ENCODE data around the gene ZNF594.

ZNF594 gene

DNA sequence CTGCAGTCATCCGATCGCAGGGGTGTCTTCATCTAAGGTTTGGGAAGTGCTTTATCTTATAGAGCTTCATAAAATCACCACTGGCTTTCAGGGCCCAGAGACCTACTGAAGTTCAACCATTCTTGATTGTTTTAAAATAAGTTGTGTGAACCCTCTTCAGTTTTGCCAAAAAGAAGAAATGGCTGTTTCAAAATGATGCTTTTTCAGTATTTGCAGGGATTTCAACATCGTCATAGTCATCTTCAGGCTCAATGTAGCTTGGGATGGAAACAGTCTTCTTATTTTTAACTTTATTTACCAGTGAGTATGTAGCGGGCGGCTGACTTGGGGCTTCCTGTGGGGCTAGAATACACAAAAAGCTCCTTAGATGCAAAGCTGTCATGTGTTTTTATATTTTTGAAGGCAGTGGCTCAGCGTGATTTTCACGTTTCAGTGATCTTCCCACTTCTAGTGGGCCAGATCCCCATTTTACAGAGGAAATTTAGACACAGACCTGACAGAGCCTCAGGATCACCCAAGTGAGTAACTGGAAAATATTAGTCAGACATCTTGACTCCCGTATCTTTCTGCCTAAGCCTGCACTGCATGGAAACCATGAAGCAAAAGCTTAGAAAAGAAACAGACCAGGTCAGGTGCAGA lies 19.1 kb upstream of the ZNF594 start:
- DNase-seq (ENCODE audit: low read depth): peak; percentile 59
- H3K4me3 ChIP-seq (ENCODE audit: low read depth, low read length): no peak overlapping the region
- TF ChIP-seq, protein P1, sequence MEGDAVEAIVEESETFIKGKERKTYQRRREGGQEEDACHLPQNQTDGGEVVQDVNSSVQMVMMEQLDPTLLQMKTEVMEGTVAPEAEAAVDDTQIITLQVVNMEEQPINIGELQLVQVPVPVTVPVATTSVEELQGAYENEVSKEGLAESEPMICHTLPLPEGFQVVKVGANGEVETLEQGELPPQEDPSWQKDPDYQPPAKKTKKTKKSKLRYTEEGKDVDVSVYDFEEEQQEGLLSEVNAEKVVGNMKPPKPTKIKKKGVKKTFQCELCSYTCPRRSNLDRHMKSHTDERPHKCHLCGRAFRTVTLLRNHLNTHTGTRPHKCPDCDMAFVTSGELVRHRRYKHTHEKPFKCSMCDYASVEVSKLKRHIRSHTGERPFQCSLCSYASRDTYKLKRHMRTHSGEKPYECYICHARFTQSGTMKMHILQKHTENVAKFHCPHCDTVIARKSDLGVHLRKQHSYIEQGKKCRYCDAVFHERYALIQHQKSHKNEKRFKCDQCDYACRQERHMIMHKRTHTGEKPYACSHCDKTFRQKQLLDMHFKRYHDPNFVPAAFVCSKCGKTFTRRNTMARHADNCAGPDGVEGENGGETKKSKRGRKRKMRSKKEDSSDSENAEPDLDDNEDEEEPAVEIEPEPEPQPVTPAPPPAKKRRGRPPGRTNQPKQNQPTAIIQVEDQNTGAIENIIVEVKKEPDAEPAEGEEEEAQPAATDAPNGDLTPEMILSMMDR (IDR thresholded peaks at IDR 0.05; ENCODE audit: insufficient read depth, low read depth, low read length, missing control alignments): no peak

DNA sequence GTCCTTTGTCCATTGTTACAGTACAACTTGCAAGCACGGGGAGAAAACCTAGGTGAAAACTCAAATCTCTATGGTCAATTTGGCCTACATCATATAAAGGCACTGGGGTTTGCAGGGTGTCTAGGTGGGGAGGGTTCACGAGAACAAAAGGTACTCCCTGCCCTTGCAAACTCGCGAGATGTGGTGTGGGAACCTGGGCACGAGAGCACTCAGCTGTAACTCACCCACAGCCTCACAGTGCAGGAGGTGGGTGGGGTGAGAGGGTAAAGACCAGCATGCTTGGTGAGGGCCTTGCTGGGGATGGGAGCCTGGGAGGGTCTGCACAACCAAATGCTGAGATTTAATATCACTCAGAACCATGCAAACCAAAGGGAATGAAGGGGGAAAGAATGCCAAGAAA lies 18.4 kb upstream of the ZNF594 start:
- H3K4me3 ChIP-seq (ENCODE audit: low read depth, low read length): no peak overlapping the region
- peak; percentile 48 for DNase-seq (ENCODE audit: low read depth)
- TF ChIP-seq, protein P1 (IDR thresholded peaks at IDR 0.05; ENCODE audit: insufficient read depth, low read depth, low read length, missing control alignments): no peak

DNA sequence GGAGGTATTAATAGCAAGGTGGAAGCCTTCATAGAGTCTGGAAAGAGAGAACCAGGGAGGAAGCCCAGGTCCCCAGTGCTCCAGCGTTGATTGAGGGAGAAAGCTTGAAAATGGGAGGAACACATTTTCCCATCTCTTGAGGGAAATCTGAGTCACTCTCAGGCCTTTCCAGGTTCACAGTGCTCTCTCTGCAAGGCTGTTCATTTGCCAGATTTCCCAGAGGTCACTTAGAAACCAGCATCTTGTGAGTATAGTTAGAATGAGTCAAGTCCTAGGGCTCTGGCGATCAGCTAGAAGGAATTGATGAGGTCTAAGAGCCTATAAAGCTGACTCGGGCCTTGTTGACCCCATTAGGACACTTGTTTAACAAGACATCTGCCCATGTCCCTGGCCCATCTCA lies 17.7 kb upstream of the ZNF594 start:
- H3K4me3 ChIP-seq (ENCODE audit: low read depth, low read length): no peak overlapping the region
- DNase-seq (ENCODE audit: low read depth): no peak

DNA sequence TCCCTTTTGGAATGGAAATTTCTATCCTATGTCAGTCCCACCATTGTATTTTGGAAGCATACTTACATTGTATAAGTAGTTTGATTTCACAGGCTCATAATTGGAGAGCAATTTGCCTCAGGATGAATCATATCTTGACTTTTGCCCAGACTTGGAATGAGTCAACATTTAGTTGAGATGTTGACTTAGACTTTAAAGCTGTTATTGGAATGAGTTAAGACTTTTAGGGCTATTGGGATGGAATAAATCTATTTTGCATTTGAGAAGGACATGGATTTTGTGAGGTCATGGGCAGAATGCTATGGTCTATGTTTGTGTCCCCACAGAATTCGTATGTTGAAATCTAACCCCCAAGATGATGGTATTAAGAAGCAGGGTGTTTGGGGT lies 12.2 kb upstream of the ZNF594 start:
- TF ChIP-seq, protein P1 (IDR thresholded peaks at IDR 0.05; ENCODE audit: insufficient read depth, low read depth, low read length, missing control alignments): no peak
- DNase-seq (ENCODE audit: low read depth): no peak

More for the DNA sequence above, 17.7 kb upstream of the ZNF594 start:
- TF ChIP-seq, protein P1 (IDR thresholded peaks at IDR 0.05; ENCODE audit: insufficient read depth, low read depth, low read length, missing control alignments): no peak

DNA sequence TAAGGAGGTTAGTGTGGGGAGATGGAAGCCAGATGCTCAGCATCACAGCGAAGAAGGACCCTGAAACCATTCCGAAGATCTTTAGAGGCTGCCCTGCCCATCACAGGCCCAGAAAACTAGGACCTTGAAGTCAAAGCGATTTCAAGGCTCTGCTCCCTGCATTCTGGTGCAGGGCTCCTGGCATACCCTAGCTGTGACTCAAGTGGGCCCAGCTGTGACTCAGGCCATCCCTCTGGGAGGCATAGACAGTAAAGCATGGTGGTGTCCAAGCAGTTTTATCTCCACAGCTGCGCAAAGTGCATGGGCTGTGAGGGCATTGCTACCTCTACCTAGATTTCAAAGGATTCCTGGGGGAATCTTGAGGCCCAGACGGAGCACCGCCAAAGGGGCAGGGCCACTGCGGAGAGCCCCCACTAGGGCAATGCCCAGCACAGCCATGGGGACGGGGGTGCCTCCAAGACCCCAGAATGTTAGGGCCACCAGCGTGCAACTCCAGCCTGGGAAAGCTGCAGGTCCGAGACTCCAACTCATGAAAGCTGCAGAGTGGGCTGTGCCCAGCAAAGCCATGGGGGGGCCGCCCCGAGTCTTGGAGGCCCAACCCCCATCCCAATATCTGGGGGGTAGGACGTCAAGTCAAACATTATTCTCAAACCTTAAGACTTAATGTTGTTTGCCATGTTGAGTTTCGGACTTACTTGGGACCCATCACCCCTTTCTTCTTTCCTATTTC lies 11.7 kb upstream of the ZNF594 start:
- no peak overlapping the region for H3K4me3 ChIP-seq (ENCODE audit: low read depth, low read length)

More for the DNA sequence above, 12.2 kb upstream of the ZNF594 start:
- no peak overlapping the region for H3K4me3 ChIP-seq (ENCODE audit: low read depth, low read length)

DNA sequence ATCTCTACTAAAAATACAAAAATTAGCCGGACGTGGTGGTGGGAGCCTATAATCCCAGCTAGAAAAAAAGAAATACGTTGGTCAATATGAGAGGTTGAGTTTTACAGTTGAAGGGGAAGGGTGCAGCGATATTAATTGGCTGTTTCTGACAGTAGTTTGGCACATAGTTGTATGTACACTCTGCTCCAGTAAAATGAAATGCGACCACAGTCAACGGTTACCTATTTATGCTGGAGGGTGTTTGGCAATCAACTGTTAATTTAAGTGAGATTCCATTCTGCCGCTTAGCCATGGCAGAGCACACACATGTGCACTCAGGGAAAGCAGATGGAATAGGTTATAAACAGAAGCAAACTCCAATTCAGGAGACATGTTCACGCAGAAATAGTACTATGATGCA lies 9.3 kb upstream of the ZNF594 start:
- TF ChIP-seq, protein P1 (IDR thresholded peaks at IDR 0.05; ENCODE audit: insufficient read depth, low read depth, low read length, missing control alignments): no peak
- no peak overlapping the region for H3K4me3 ChIP-seq (ENCODE audit: low read depth, low read length)
- no peak for DNase-seq (ENCODE audit: low read depth)

More for the DNA sequence above, 11.7 kb upstream of the ZNF594 start:
- TF ChIP-seq, protein P1 (IDR thresholded peaks at IDR 0.05; ENCODE audit: insufficient read depth, low read depth, low read length, missing control alignments): no peak
- DNase-seq (ENCODE audit: low read depth): no peak

All from GM12865 (cell line).